Measurements from ENCODE around the gene TNFRSF19.
A peak's percentile ranks its signal among the peaks of the same experiment; 100 is the strongest.

Gene TNFRSF19

DNA sequence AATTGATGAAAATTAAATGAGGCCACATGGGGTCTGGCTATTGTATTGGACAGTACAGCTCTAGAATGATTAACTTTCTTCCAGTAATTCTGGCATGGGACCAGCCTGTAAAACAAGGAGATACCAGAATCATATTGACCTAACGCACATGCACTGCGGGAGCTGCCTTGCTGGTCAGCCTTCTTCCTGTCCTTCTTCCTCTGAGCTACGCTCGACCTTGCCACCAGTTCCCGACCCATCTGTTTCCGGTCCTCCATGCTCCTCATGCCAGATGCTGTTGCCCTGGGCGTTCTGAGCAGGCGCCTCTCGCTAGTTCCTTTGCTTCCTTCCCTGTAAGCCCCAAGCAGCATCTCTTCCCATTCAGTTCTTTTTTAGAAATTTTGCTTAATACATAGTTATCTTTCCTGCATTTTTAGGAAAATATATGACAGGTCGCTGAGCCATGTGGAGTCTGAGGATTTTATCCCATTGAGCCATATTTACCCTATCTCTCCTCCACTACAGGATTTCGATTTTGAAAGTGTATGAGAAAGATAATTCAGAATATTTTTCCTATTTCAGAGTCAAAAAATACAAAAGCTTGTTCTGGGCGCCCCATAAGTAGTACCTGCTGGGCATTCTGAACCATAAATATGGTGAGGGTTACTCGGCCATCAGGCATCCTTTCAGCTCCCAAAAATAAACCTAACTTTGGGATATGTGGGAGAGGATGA, 38.6 kb downstream of the TNFRSF19 start:
- DNase-seq: no peak

DNA sequence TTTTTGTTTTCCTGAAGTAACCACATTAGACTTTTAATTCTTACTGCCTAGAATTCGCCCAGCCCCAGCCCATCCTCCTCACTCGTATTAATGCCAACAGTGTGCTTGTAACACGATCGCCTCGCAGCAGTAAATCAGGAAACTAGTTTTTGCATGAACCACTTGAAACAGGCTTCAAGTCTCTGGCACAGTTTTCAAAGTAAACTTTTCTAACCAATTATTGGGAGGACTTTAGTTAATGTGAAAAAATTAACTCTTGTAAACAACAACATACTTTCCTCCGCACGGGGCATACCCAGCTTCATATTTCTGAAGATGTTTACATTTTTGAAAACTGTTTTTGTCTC, 39.2 kb downstream of the TNFRSF19 start:
- no peak for DNase-seq

DNA sequence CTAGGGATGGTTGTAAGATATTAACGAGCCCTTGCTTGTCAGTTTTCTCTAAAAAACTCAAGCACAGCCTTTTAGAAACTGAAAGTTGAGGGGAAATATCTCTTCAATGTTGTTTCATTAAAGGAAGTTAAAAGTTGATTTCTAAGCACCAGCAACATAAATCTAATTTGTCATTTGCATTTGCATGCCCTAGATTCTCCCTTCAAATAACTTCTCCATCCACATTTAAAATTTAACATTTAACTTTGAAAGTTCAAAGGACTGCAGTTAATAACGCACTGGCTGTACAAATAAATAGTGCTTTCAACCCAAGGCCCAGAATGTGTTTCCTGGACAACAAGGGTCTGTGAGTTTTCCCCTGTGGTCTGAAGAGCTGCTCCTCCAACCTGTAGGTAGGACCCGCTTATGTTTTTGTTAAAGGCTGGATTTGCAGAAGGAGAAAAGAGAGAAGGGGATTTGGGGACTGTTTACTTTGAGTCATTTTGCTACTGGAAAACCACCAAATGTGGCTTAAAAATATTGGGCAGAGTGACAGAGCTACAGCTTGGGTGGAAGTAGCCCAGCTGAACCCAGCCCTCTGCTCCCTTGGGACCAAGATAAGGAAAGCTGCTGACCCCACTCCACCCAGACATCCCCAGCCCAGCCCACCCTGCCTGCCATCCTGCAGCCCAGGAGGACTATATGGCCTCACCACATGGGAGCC, 39.8 kb downstream of the TNFRSF19 start:
- DNase-seq: peak; percentile 38

DNA sequence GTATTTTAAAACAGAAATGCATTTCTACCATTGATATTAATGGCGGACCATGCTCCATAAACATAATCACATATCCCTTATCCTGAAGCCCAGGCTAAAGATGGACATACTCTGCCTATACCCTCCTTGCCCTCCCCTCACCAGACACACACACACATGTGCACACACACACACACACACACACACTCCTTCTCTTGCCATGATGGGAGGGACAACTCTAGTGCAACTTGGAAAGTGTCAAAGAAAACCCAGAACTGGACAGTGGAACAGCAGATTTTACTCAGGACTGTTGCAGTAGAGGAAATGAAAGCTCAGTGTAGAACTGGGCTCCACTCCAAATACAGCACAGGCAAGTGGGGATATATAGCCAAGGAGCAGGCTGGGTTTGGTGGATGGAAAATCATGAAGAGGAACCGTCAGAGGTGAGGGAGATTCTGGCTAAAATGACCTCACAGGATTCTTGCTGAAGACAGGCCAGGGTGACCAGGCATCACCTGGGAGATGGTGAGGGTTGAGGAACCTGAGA, 40.8 kb downstream of the TNFRSF19 start:
- DNase-seq: no peak

DNA sequence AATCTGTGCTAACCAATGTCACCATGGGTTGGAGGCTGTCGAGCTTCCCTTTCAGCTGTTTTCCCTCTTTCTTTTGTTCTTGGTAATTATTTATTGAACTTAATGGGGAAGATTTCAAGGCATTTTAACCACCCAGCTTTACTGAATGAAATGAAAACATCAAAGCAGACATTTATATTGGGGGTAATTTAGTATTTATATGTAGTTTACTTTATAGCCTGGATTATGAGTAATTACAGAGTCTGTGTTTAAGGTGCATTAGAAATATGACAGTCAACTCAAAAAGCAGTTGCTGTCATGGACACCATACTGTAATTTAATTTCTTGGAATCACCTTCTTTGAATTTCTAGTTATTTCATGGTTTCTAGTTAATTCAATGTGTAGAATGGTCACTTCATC, 42.0 kb downstream of the TNFRSF19 start:
- no peak for DNase-seq

DNA sequence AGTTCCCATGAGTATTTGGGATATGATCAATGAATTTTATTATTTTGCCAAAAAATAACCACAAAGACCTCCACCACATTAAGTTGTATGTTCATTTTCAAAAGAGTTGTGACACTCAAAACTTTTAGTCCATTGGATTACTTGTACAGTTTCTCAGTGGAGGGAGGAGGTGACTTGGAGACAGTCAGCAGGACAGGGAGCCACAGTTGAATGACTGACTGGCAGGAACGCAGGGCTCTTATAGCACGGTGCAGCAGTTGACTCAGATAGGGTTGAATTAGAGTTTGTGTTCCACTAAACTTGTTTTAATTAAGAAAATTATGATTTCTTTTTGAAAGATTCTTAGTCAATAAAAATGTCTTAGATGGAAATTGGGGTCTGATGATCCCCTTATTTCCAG, 42.5 kb downstream of the TNFRSF19 start:
- DNase-seq: no peak

DNA sequence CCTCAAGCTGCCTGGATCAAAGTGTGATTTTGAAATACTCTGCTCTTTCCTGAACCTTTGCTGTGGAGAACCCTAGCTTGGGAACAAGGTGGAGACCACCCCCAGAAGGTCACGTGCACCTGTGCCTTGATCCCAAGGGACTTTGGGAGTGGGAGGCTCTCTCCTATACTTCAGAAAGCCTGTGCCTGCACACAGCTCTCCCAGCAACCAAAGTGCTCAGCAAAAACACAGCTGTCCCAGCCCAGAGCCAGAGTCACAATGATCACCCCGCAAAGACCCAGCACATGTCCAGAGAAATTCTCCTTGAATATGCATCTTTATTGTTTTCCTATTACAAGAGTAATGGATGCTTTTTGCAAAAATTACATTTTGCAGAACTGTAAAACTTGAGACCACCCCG, 43.4 kb downstream of the TNFRSF19 start:
- no peak for DNase-seq

DNA sequence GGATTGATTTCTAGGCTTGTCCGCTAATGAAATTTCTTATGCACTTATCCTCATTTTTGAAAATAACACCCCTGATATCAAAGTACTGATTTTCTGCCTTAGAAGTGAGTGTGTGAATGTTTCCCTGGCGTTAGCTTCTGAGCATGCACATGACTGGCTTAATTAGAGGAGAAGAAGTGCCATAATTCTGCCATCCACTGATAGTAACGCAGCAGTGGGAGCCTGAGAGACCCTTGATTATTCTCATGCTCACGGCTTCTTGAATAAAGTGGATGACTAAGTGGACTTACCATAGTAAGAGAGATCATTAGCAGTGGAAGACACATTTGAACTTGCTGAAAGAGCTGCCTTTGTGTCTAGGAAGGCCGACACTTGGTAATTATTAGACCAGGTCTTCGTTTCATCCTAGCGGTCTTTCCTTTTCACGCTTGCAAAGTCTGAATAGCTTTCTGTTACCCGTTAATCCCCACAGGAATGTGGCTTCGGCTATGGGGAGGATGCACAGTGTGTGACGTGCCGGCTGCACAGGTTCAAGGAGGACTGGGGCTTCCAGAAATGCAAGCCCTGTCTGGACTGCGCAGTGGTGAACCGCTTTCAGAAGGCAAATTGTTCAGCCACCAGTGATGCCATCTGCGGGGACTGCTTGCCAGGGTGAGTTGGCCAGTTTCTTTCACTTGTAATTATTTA, 45.3 kb downstream of the TNFRSF19 start:
- no peak for DNase-seq

DNA sequence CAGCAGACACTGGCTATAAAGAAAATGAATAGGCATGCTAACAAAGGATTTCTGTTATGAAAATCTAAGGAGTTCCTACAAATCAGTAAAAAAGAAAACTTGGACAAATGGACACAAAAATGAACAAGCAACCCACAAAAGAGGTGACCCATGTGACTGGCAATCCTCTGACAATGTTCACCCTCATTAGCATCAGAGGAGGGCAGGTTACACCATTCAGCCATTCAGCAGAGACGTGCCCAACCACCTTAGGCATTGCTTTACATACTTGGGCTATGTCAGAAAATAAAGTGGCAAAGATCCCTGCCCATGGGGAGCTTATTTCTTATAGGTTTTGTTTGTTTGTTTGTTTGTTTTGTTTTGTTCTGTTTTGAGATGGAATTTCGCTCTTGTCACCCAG, 46.0 kb downstream of the TNFRSF19 start:
- DNase-seq: no peak

DNA sequence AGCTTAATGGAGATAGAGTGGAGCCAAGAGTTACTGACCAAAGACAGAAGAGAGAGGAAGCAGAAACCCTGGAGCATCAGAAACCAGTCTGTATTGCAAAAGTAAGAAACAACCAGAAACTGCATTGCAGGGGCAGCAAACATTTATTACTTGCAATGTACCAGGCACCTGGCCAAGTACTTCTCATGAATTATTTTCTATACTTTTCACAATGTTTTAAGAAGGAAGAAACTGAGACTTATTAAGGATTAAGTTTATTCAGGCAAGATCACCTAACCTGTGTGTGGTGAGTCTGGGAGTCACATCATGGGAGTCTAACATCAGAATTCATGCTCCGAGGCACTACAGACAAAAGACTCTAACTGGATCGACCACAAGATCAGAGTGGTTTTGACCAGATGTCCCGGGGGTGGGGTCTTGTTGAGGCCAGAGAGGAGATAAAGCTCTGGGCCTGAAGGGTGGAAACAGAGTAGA, 47.4 kb downstream of the TNFRSF19 start:
- peak; percentile 79 for DNase-seq

DNA sequence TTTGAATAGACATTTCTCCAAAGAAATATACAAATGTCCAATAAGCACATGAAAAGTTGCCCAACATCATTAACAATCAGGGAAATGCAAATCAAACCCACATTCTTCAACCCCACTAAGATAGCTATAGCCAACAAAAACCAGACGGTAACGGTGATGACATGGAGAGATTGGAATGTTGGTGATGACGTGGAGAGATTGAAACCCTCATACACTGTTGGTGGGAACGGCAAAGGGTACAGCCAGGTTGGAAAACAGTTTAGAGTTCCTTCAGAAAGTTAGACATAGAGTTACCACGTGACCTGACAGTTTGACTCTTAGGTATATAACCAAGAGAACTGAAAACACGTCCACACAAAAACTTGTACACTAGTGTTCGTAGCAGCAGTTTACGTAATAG, 48.1 kb downstream of the TNFRSF19 start:
- DNase-seq: no peak

DNA sequence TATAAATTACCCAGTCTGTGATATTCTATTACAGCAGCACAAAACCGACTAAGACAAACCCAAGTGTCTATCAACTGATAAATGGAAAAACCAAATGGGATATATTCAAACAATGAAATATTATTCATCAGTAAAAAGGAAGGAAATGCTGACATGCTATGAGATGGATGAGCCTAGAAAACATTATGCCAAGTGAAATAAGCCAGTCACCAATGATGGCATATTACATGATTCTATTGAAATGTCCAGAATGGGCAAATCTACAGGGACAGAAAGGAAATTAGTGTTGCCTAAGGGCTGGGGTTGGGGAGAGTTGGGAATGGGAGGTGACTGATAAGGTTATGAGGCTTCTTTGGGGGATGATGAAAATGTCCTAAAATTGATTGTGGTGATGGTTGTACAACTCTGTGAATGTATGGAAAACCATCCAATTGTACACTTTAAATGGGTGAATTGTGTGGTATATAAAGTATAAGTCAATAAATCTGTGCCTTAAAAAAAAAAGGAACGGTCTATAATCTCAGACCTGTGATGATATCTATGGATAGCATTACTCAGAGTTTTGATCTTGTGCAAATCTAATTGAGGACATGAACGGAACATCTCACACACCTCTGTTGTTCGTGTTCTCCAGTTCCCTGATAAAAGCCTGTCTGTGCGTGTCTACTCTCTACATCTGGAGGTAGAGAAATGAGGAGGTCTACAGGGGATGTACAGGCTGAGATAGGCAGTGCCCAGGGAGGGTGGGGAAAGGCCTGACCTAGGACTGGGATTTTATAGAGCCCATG, 49.0 kb downstream of the TNFRSF19 start:
- DNase-seq: no peak

DNA sequence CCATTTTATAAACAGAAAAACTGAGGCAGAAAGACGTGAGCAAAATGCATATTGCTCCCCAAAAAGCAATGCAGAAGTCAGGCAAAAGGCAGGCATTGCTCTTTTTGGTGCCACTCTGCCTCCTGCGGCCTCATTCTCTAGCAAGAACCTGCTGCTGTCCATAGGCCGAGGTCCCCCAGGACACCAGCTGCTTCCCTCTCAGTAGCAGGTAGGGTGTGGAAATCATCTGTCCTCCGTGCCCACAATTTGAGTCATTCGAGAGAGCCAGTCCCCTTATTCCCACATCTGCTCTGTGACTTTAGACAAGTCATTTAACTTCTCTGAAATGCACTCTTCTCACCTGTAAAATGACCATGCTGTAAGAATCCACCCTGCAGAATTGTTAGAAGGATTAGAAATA, 50.0 kb downstream of the TNFRSF19 start:
- DNase-seq: no peak

DNA sequence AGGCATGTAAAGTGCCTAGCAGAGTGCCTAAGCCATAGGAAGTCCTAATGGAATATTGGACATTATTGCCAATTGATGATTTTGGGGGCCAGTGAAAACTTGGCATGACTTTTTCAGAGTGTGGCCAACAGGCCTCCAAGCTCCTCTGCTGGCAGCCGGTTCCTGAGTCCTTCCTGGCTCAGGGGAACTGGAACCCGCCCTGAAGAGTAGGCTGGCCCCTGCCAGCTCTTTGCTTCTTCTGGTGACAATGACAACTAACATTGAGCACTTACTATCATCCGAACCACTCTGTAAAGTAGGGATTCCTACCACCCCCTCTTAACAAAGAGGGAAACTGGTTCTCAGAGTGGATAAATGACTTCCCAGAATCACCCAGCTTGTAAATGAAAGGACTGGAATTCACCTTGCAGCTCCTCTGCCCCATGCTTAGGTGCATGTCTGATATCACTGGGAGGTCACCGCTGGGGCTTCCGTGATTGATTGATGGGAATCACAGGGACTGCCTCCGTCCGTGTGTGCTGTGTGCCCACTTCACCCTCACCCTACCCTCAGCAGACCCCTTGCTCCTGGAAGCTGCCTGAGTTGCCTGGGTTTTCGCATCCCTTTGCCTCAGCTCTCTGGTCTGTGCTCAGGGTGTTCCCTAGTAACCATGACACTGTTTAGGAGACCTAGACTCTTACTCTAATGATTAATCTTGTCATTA, 50.6 kb downstream of the TNFRSF19 start:
- DNase-seq: no peak

DNA sequence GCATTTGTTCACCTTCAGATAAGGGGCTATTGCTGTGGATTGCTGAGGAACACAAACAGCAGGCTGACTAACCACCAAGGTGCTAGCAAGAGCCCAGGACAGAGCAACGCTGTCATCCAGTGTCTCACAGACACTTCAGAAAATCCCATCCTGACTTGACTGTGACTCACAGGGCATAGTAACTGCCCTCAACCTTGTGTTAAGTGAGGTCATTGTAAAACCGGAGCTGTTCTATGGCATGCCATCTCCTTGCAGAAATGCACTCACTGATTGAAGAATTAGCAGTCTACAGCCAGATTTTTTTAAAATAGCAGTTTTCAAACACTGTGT, 51.1 kb downstream of the TNFRSF19 start:
- DNase-seq: no peak

DNA sequence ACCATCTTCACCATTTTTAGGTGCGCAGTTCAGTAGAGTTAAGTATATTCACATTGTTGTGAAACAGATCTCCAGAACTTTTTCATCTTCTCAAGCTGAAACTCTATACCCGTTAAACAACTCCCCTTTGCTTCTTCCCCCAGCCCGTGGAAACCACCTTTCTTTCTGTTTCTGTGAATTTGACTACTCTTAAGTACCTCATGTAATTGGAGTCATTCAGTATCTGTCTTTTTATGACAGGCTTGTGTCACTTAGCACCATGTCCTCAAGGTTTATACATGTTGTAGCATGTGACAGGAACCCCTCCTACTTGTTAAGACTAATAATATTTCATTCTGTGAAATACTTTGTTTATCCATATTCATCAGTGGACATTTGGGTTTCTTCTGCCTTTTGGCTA, 52.8 kb downstream of the TNFRSF19 start:
- no peak for DNase-seq

DNA sequence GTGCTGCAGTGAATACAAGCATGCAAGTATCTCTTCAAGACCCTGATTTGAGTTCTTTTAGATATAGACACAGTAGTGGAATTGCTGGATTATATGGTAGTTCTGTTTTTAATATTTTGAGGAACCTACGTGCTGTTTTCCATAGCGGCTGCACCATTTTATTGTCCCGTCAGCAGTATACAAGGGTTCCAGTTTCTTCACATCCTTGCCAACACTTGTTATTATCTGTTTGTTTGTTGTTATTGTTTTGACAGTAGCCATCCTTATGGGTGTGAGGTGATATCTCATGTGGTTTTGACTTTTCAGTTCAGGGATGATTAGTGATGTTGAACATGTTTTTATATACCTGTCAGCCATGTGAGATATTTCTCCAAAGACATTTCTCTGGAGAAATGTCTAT, 53.2 kb downstream of the TNFRSF19 start:
- DNase-seq: no peak

DNA sequence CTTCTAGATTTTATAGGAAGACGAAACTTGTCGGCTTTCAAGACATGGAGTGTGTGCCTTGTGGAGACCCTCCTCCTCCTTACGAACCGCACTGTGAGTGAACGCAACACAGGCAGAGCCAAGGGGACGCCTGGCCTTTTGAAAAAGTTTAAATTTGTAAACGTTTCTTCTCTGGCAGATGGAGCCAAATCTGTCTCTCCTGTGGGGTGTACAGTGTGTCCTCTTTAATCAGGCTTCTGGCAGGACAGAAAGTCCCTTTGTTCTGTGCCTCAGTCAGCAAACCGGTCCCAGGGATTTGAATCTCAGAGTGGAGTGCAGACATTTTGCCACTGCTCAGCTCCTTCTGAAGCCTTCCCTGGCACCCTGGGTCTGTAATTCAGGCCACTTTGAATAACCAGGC, 56.5 kb downstream of the TNFRSF19 start:
- DNase-seq: peak; percentile 25

DNA sequence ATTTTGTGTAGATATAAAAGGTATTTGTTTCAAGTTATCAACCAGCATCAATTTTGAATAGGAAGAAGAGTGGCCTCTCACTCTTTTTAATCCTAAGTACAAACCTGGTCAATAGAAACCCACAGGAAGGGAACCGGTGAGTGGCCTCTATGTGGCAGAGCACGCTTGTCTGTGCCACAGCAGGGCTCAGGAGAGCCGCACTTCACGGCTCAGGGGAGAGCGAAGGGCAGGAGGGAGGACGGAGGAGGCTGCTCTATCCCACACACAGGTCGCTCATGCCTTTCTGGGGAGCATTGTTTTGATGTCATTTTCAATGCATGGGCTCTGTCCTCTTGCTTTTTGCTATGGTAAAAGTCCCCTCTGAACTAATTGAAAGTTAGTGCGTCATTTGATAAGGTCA, 57.2 kb downstream of the TNFRSF19 start:
- no peak for DNase-seq

DNA sequence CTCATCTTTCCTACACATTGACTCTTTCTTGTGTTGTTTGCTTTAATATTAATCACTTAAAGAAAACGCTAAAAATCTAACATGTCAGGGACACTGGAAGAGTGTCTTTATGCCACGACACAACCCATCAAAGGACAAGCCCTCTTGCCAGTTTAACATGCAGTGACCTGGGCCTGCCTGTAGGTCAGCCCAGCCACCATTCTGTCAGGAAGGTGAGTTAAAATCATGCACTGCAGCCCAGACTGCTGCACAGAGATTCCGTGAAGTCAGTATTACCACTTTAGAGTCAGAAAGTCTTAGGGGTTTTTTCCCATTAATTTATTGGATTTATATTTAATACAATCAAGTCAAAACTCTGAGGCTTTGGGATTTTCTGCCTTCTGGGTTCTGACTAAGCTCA, 58.0 kb downstream of the TNFRSF19 start:
- DNase-seq: peak; percentile 63

DNA sequence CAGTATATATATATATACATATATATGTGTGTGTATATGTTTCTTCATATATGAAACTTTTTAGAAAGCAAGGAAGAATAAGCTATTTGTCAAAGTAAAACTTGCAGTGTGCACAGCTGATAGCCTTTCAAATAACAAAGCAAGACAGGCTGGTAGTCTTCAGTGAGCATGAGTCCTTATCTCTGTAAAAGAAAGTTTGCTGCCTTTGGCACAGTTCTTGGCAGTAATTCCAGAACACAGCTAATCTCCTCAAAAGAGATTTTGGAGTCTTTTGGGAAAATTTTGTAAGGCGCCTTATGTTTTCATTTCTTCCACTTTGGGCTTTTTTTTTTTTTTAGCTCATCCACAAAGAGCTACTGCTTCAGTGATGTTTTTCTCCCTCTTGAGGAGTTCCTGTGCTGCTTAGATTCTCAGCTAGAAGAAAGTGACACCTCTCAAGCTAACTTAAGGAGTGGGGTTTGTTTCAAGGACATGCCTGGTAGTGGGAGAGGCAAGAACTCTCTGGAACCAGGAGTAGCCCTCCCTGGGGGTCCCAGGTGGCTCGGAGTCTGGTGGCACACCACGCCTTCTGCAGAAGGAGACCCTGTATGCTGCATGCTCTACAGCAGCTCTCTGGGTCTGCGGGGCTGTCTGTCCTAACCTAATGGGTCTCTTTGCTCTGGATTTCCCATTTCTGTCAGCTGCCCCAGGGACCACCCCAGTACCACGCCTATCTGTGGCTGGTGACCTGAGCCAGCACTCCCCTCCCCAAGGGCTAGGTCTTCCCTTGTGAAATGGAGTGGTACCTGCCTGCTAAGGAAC, 58.8 kb downstream of the TNFRSF19 start:
- DNase-seq: no peak
